Kidney epithelial cell (primary cell): ENCODE results near the gene BUB1B. TPM values are rescaled to one million over a fixed set of nuclear protein-coding genes. Genes with fewer than 3 reads are reported as not detected.
A peak's percentile ranks its signal among the peaks of the same experiment; 100 is the strongest.
"Not testable (repeated sequence)": the region's sequence is repeated elsewhere in the genome, so short reads cannot be mapped to it uniquely, and the experiment has no call there.

Source experiments
- DNase-seq: peaks from one replicate; pipeline ENCODE4 v3.0.0-alpha.2; 2010; ENCODE audit warnings: low read depth
- H3K27me3 ChIP-seq: 2 replicates; pipeline ENCODE4 v1.6.0; 2011; ENCODE audit warnings: low read length; ENCODE audit not compliant: control insufficient read depth, insufficient read depth
- H3K36me3 ChIP-seq: 2 replicates; pipeline ENCODE4 v1.5.1; 2011; ENCODE audit warnings: low read length; ENCODE audit not compliant: control insufficient read depth, insufficient read depth
- H3K4me3 ChIP-seq: 2 replicates; pipeline ENCODE4 v1.5.1; 2011; ENCODE audit warnings: low read depth, mild to moderate bottlenecking, control low read depth, low read length
- total RNA-seq: library from RNA; depleted of rRNA; stranded (reverse); fragments of >200 nt; gene quantifications from 2 replicates; pipeline ENCODE4 v1.2.3, GENCODE V29; 2015
- TF ChIP-seq, protein P1 (sequence below): IDR thresholded peaks from 2 replicates; pipeline ENCODE4 v1.5.1; 2011; ENCODE audit warnings: mild to moderate bottlenecking, moderate library complexity, low read length, control low read depth, inconsistent platforms; ENCODE audit not compliant: insufficient read depth, poor library complexity, severe bottlenecking

BUB1B gene
- total RNA-seq, 1 donor from 2014 or later: 10.5 TPM

DNA sequence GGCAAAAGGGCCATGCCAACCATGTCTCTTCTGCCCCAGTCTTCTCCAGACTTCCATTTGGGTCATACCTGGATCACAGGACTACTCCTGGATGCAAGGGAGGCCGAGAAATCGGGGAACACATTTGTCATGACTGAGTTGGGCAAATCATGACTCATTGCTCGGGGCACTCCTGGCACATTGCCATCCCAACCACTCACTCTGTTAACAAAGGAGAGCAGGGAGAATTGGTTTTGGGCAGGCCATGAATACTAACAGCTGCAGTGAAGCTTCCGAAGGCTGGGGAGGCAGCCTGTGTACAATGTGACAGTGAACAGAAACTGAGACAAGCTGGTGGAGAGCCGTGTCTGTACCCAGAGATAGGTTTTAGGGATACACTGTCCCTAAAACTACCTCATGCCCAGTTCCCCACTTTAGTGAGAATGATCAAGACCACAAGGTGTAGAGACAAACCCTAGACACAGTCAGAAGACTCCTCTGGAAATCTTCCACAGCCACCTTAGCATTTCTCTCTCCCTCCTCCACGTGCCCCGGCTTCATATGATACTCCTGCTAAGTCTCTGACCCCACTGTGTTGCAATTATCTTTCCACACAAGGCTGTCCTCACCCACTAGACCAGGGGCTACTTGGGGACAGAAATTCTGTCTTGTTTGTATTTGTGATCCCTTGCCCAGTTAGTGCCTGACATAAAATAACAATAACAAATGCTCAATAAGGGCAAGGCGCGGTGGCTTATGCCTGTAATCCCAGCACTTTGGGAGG is 10.5 kb upstream of the BUB1B start:
- no peaks in the 10 kb centered on the region for H3K27me3 ChIP-seq
- no peak overlapping the region for H3K4me3 ChIP-seq
- no peaks in the 10 kb centered on the region for H3K36me3 ChIP-seq
- DNase-seq: peak; percentile 63
- TF ChIP-seq, protein P1, sequence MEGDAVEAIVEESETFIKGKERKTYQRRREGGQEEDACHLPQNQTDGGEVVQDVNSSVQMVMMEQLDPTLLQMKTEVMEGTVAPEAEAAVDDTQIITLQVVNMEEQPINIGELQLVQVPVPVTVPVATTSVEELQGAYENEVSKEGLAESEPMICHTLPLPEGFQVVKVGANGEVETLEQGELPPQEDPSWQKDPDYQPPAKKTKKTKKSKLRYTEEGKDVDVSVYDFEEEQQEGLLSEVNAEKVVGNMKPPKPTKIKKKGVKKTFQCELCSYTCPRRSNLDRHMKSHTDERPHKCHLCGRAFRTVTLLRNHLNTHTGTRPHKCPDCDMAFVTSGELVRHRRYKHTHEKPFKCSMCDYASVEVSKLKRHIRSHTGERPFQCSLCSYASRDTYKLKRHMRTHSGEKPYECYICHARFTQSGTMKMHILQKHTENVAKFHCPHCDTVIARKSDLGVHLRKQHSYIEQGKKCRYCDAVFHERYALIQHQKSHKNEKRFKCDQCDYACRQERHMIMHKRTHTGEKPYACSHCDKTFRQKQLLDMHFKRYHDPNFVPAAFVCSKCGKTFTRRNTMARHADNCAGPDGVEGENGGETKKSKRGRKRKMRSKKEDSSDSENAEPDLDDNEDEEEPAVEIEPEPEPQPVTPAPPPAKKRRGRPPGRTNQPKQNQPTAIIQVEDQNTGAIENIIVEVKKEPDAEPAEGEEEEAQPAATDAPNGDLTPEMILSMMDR: no peak

DNA sequence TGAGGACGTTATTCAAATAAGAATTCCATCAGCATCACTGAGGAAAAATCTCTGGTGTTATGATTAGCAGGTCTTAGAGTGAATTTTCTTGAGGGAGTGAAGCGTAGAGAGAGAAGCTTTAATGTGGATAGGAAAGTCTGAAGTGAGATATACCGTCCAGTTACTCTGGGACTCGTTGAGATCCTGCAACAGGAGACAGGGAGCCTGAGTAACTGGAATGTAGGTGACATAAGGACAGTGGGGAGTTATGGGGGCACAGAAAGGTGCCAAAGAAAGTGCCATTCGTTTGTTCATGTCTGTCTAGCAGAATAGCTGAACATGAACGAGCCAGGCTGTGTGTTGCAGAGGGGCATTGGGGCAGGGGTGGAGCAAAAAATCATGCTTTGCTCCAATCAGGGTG is 9.4 kb upstream of the BUB1B start:
- no peaks in the 10 kb centered on the region for H3K27me3 ChIP-seq
- no peak for DNase-seq

DNA sequence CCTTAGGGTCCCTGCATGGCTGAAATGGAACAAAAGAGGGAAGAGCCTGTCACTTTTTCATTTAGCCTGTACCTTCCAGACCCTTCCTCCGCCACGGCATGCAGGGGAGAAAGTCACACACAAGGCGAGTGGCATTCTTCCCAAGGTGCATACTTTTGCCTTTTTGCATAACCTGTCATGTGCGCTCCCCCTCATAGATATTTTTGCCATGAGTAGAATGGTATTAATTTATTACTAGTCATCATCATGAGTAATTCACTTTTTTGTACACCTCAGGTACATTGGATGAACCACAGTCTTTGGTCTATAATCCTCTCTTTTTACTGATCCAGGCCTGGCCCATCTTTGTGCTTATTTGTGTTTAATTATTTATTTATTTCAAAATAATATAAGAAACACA is 8.9 kb upstream of the BUB1B start:
- Histone ChIP-seq H3K36me3 (no peaks in the 10 kb centered on the region), H3K4me3 (no peak overlapping the region), H3K27me3 (no peaks in the 10 kb centered on the region)
- TF ChIP-seq, protein P1: no peak
- DNase-seq: no peak

More for the DNA sequence above, 9.4 kb upstream of the BUB1B start:
- TF ChIP-seq, protein P1: no peak
- no peak overlapping the region for H3K4me3 ChIP-seq
- no peaks in the 10 kb centered on the region for H3K36me3 ChIP-seq

GRCh38 chr15:40154821-40155220 is 6.0 kb upstream of the BUB1B start:
- DNase-seq, H3K4me3 ChIP-seq, H3K36me3 ChIP-seq, H3K27me3 ChIP-seq: not testable (repeated sequence)

DNA sequence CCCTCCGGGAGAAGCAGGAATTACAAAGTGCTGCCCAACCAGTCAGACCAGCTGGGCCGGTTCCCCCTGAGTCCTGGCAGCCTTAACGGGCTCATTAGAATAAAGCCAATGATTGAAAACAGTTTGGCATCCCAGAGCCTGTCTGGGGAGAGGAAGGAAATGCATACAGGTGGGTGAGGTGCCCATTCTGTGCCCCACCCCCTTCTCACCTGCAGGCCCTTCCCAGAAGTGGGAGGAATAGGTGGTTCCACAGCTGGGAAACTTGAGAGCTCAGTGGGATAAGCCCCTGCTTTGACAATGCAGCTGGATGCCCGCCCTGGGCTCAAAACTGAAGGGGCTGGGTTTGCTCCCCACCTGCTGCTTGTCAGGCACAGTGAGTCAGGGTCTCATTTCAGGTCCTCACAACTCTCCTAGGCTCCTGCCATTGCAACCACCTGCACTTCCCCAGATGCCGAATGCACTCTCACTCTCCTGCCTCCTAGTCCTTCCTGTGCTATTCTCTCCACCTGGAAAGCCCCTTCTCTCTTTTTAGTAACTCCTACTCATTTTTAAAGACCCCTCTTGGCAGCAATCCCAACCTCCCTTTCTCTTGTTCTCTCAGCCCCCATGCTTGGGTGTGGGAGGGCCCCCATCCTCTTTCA is 5.5 kb upstream of the BUB1B start:
- TF ChIP-seq, protein P1: no peak
- no peak for DNase-seq

DNA sequence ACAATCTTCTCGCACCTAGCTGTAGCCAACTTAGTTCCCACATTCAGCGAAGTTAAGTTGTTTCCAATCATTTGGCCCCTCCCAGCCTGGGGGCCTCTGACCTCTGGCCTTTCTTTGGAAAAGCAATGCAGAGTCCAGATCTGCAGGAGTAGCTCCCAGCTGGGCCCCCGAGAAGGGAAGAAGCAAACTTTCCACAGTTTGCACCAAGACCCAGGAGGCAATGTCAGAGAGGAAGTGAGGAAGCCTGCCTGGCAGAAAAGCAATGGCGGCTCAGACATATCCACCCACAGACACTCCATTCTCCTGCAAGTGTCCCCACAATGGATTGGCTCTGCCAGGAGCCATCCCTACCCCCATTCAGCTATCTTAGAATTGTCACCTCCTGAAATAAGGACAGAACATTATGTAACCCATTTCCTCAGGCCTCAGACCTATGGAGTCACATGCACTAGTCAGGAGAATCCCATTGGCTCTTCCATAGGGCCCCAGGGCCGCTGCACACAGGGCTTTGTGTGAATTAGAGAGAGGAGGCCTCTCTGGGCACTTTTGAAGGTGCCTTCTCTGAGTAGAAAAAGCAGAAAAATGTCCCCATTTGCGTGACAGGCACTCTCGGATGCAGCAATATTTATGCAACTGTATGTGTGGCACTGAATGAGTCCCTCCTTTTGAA is 3.0 kb upstream of the BUB1B start:
- H3K36me3 ChIP-seq: no peaks in the 10 kb centered on the region

More for the DNA sequence above, 5.5 kb upstream of the BUB1B start:
- Histone ChIP-seq H3K4me3 (no peak overlapping the region), H3K27me3 (no peaks in the 10 kb centered on the region), H3K36me3 (no peaks in the 10 kb centered on the region)

More for the DNA sequence above, 3.0 kb upstream of the BUB1B start:
- TF ChIP-seq, protein P1: no peak
- no peaks in the 10 kb centered on the region for H3K27me3 ChIP-seq
- H3K4me3 ChIP-seq: no peak overlapping the region
- no peak for DNase-seq
